Cardiac fibroblast (primary cell): Measurements from ENCODE around the gene FAM83C.
"Not testable (repeated sequence)": the region's sequence is repeated elsewhere in the genome, so short reads cannot be mapped to it uniquely, and the experiment has no call there.

ENCODE experiments used
- DNase-seq, 2 donors: peaks; one replicate each; pipeline versions ENCODE4 v3.0.0 to v3.0.0-alpha.2; 2010; ENCODE audit warnings: low read depth in 2 of 2
- H3K4me3 ChIP-seq, 2 donors: replicated peaks in 1 of 2; 1 replicate in 1 of 2; 2 replicates in 1 of 2; pipeline ENCODE4 v1.5.1; 2011; ENCODE audit warnings: low read depth in 2 of 2, low read length in 2 of 2, mild to moderate bottlenecking in 2 of 2, moderate library complexity in 1 of 2
- TF ChIP-seq, protein P1 (sequence below): IDR thresholded peaks from one replicate; pipeline ENCODE4 v1.5.1; 2011; ENCODE audit warnings: low read depth, mild to moderate bottlenecking, low read length, inconsistent platforms

FAM83C gene

DNA sequence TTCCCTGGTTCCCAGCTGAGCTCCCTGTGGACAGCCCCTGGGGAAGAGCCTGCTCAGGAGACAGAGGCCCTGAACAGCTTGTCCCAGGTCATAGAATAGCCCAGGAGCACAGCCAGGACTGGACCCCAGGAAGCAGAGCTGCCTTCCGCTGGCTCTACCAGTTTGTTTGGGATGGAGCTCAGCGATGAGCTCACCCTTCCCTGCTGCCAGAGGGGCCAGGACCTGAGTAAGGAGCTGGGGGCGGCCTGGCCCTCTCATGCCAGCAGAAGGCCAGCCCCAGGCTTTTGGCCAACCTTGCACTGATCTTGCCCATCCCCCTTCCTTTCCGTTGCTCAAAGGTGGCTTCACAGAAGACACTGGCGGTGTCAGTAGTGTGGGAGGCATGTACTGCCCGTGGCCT lies 31.8 kb downstream of the FAM83C start:
- DNase-seq: no peak
- TF ChIP-seq, protein P1, sequence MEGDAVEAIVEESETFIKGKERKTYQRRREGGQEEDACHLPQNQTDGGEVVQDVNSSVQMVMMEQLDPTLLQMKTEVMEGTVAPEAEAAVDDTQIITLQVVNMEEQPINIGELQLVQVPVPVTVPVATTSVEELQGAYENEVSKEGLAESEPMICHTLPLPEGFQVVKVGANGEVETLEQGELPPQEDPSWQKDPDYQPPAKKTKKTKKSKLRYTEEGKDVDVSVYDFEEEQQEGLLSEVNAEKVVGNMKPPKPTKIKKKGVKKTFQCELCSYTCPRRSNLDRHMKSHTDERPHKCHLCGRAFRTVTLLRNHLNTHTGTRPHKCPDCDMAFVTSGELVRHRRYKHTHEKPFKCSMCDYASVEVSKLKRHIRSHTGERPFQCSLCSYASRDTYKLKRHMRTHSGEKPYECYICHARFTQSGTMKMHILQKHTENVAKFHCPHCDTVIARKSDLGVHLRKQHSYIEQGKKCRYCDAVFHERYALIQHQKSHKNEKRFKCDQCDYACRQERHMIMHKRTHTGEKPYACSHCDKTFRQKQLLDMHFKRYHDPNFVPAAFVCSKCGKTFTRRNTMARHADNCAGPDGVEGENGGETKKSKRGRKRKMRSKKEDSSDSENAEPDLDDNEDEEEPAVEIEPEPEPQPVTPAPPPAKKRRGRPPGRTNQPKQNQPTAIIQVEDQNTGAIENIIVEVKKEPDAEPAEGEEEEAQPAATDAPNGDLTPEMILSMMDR: no peak
- H3K4me3 ChIP-seq: no peak overlapping the region

DNA sequence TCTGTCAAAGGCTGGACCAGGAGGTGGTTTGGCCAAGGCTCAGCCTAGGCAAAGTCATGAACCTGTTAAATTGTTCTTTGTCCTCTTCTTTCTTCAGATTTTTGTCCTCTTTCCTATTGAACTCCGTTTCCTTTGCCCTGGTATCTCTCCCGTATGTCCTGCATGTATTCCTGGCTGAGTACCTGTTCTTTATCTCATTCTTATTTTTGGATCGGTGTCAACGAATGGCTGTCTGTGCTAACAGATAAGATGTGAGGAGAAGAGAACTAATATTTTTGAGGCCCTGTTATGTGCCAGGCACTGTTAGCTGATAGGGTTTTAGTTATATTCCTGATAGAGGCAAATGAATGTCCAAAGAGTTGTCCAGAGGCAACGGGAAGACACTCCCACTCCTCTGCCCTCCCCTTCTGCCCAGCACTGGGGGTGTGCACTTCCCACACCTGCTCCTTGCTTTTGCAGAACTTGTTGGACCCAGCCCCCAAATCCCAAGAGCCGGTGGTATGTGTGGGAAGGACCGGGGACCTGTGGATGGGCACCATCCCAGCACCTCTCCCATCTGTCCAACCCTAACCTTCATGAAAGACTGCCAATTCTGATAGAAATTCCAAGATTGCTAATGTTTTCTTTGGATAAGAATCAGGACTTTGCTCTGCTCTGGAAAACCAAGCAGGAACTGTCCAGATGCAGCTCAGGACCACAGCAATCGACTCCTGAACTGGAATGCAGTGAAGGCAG lies 34.9 kb downstream of the FAM83C start:
- TF ChIP-seq, protein P1: no peak
- no peak for DNase-seq
- H3K4me3 ChIP-seq: no peak overlapping the region

DNA sequence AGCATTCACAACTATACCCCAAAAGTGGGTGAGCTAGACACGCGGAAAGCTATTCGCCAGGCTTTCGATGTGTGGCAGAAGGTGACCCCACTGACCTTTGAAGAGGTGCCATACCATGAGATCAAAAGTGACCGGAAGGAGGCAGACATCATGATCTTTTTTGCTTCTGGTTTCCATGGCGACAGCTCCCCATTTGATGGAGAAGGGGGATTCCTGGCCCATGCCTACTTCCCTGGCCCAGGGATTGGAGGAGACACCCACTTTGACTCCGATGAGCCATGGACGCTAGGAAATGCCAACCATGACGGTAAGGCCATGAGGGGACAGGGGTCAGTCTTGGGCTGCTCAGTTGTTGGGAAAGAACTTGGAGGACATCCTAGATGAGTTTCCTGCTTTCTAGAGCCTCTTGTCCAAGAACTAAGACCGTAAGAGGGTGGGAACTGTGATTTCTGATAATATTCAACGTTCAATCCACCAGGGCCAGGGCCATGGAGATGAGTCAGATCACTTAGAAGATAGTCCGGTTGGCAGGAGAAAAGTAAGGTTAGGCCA lies 37.7 kb downstream of the FAM83C start:
- no peak for DNase-seq
- TF ChIP-seq, protein P1: no peak
- no peak overlapping the region for H3K4me3 ChIP-seq

DNA sequence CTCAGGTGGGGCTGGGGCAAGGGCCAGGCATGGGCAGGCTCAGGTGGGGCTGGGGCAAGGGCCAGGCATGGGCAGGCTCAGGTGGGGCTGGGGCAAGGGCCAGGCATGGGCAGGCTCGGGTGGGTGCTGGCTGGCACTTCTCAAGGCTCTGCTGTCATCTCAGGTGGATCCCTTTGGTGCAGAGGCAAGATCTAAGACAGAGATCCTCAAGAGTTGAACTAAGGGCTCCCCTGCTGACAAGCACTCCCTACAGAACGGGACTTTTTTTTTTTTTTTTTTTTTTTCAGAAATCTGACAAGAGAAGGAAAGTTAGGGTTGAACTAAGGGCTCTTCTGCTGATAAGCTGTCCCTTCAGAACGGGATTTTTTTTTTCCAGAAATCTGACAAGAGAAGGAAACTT lies 39.2 kb downstream of the FAM83C start:
- H3K4me3 ChIP-seq: no peak overlapping the region
- TF ChIP-seq, protein P1: no peak
- DNase-seq: no peak

DNA sequence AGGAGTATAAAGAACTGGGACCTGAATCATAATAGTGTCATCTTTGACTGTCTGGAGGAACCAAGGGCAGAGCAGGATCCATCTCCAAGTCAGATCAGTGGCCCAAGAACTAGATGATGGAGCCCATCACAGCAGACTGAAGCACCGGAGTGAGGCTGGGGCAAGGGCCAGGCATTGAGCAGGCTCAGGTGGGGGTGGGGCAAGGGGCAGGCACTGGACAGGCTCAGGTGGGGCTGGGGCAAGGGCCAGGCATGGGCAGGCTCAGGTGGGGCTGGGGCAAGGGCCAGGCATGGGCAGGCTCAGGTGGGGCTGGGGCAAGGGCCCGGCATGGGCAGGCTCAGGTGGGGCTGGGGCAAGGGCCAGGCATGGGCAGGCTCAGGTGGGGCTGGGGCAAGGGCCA lies 39.6 kb downstream of the FAM83C start:
- not testable (repeated sequence) for DNase-seq, H3K4me3 ChIP-seq

DNA sequence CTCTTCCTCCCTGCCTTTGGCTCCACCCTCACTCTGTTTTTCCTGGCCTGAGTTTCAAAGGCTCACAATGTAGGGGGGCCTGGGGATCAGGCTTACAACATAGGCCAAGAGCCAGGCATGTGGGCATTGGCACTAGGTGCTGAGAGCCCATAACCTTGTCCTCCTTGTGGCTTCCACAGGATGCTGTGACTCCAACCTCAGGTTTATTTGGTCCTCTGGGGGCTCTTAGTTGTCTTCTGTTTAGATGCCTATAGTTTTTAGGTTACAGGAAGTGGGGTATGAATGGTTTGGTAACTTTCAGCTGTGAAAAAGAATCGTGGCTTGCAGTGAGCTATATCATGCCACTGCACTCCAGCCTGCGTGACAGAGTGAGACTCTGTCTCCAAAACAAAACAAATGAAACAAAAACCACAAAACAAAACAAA lies 40.2 kb downstream of the FAM83C start:
- no peak overlapping the region for H3K4me3 ChIP-seq
- DNase-seq: no peak
- TF ChIP-seq, protein P1: no peak

DNA sequence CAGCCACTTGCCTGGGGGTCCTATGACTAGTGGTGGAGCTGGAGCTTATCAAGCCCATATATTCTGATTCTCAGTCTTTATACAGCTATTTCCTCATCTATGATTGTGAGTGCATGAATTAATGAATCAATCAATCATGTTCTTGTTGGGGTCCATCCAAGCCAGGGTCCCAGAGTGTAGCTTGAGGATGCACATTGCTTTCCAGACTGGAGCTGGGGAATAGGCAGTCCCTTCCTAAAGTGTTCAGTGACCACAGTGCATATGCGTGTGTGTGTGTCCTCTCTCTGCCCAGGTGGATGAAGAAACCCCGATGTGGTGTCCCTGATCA lies 40.6 kb downstream of the FAM83C start:
- TF ChIP-seq, protein P1: no peak
- DNase-seq: no peak

More for the DNA sequence above, 40.6 kb downstream of the FAM83C start:
- H3K4me3 ChIP-seq: no peak overlapping the region
